ENCODE measurements around the gene AXIN2.

The AXIN2 gene

GRCh38 chr17:65535777-65536572, 25.5 kb downstream of the AXIN2 start:
- H3K9me3 ChIP-seq (ENCODE audit: control extremely low read depth in 1 of 5, control insufficient read depth in 4 of 5, insufficient read depth in 2 of 5, low read depth in 1 of 5, low read length in 4 of 5) = no peaks in the 10 kb centered on the region
- ChIA-PET CTCF (no interaction called here), POLR2A (no interaction called here)
- DNase-seq = no peak
- no peak overlapping the region for H3K4me3 ChIP-seq (ENCODE audit: control insufficient read depth in 1 of 7, extremely low read depth in 1 of 7, insufficient read depth in 4 of 7, low read depth in 2 of 7, low read length in 6 of 7)
- no peak overlapping the region for H3K27ac ChIP-seq (ENCODE audit: insufficient read depth in 1 of 2, low read depth in 1 of 2, low read length in 2 of 2, poor library complexity in 1 of 2, severe bottlenecking in 2 of 2)
- H3K4me1 ChIP-seq (ENCODE audit: control extremely low read depth in 1 of 4, control insufficient read depth in 4 of 4, insufficient read depth in 4 of 4, low read length in 3 of 4) = no peaks in the 10 kb centered on the region
- H3K36me3 ChIP-seq (ENCODE audit: control insufficient read depth in 4 of 4, insufficient read depth in 4 of 4, low read length in 3 of 4) = no peaks in the 10 kb centered on the region
- H3K27me3 ChIP-seq (replicated peaks in 2 of 5; ENCODE audit: control insufficient read depth in 4 of 5, insufficient read depth in 5 of 5, low read length in 4 of 5) = peaks cover 0 to 19% (median 0%) of the 10 kb centered on the region in 5 experiments
- 98% methylated on average over 17 of the region's 17 CpGs for WGBS (ENCODE audit: insufficient coverage)

- POLR2A ChIA-PET = no interaction called here
- Histone ChIP-seq H3K27ac (ENCODE audit: insufficient read depth in 1 of 2, low read depth in 1 of 2, low read length in 2 of 2, poor library complexity in 1 of 2, severe bottlenecking in 2 of 2) (no peak overlapping the region), H3K36me3 (ENCODE audit: control insufficient read depth in 4 of 4, insufficient read depth in 4 of 4, low read length in 3 of 4) (no peaks in the 10 kb centered on the region), H3K9me3 (ENCODE audit: control extremely low read depth in 1 of 5, control insufficient read depth in 4 of 5, insufficient read depth in 2 of 5, low read depth in 1 of 5, low read length in 4 of 5) (no peaks in the 10 kb centered on the region), H3K27me3 (replicated peaks in 2 of 5; ENCODE audit: control insufficient read depth in 4 of 5, insufficient read depth in 5 of 5, low read length in 4 of 5) (peaks cover 0 to under 1% (median 0%) of the 10 kb centered on the region in 5 experiments), H3K4me1 (ENCODE audit: control extremely low read depth in 1 of 4, control insufficient read depth in 4 of 4, insufficient read depth in 4 of 4, low read length in 3 of 4) (no peaks in the 10 kb centered on the region), H3K4me3 (ENCODE audit: control insufficient read depth in 1 of 7, extremely low read depth in 1 of 7, insufficient read depth in 4 of 7, low read depth in 2 of 7, low read length in 6 of 7) (no peak overlapping the region)
- CTCF ChIA-PET = no interaction called here
- 100% methylated on average over 6 of the region's 9 CpGs for WGBS (ENCODE audit: insufficient coverage)
- no peak for DNase-seq
These were observed 27.5 kb downstream of the AXIN2 start for GRCh38 chr17:65533852-65534457.

- no peak overlapping the region for H3K27ac ChIP-seq (ENCODE audit: insufficient read depth in 1 of 2, low read depth in 1 of 2, low read length in 2 of 2, poor library complexity in 1 of 2, severe bottlenecking in 2 of 2)
- ChIA-PET POLR2A (no interaction called here), CTCF (no interaction called here)
- no peaks in the 10 kb centered on the region for H3K4me1 ChIP-seq (ENCODE audit: control extremely low read depth in 1 of 4, control insufficient read depth in 4 of 4, insufficient read depth in 4 of 4, low read length in 3 of 4)
- H3K4me3 ChIP-seq (ENCODE audit: control insufficient read depth in 1 of 7, extremely low read depth in 1 of 7, insufficient read depth in 4 of 7, low read depth in 2 of 7, low read length in 6 of 7) = no peak overlapping the region
- WGBS (ENCODE audit: insufficient coverage) = 98% methylated on average over 10 of the region's 13 CpGs
- H3K36me3 ChIP-seq (ENCODE audit: control insufficient read depth in 4 of 4, insufficient read depth in 4 of 4, low read length in 3 of 4) = no peaks in the 10 kb centered on the region
- no peaks in the 10 kb centered on the region for H3K9me3 ChIP-seq (ENCODE audit: control extremely low read depth in 1 of 5, control insufficient read depth in 4 of 5, insufficient read depth in 2 of 5, low read depth in 1 of 5, low read length in 4 of 5)
- H3K27me3 ChIP-seq (replicated peaks in 2 of 5; ENCODE audit: control insufficient read depth in 4 of 5, insufficient read depth in 5 of 5, low read length in 4 of 5) = no peaks in the 10 kb centered on the region
- DNase-seq = no peak
These were observed 28.2 kb downstream of the AXIN2 start for GRCh38 chr17:65533056-65533745.

GRCh38 chr17:65532101-65532890, 29.2 kb downstream of the AXIN2 start:
- DNase-seq = no peak
- no peaks in the 10 kb centered on the region for H3K27me3 ChIP-seq (replicated peaks in 2 of 5; ENCODE audit: control insufficient read depth in 4 of 5, insufficient read depth in 5 of 5, low read length in 4 of 5)
- H3K9me3 ChIP-seq (ENCODE audit: control extremely low read depth in 1 of 5, control insufficient read depth in 4 of 5, insufficient read depth in 2 of 5, low read depth in 1 of 5, low read length in 4 of 5) = no peaks in the 10 kb centered on the region
- 91% methylated on average over 7 of the region's 9 CpGs for WGBS (ENCODE audit: insufficient coverage)
- CTCF ChIA-PET = no interaction called here
- POLR2A ChIA-PET = no interaction called here
- H3K4me1 ChIP-seq (ENCODE audit: control extremely low read depth in 1 of 4, control insufficient read depth in 4 of 4, insufficient read depth in 4 of 4, low read length in 3 of 4) = no peaks in the 10 kb centered on the region
- no peak overlapping the region for H3K4me3 ChIP-seq (ENCODE audit: control insufficient read depth in 1 of 7, extremely low read depth in 1 of 7, insufficient read depth in 4 of 7, low read depth in 2 of 7, low read length in 6 of 7)
- H3K27ac ChIP-seq (ENCODE audit: insufficient read depth in 1 of 2, low read depth in 1 of 2, low read length in 2 of 2, poor library complexity in 1 of 2, severe bottlenecking in 2 of 2) = no peak overlapping the region
- no peaks in the 10 kb centered on the region for H3K36me3 ChIP-seq (ENCODE audit: control insufficient read depth in 4 of 4, insufficient read depth in 4 of 4, low read length in 3 of 4)

GRCh38 chr17:65531256-65532100, 30.0 kb downstream of the AXIN2 start:
- Histone ChIP-seq H3K36me3 (ENCODE audit: control insufficient read depth in 4 of 4, insufficient read depth in 4 of 4, low read length in 3 of 4) (no peaks in the 10 kb centered on the region), H3K4me3 (ENCODE audit: control insufficient read depth in 1 of 7, extremely low read depth in 1 of 7, insufficient read depth in 4 of 7, low read depth in 2 of 7, low read length in 6 of 7) (no peak overlapping the region), H3K9me3 (ENCODE audit: control extremely low read depth in 1 of 5, control insufficient read depth in 4 of 5, insufficient read depth in 2 of 5, low read depth in 1 of 5, low read length in 4 of 5) (no peaks in the 10 kb centered on the region), H3K4me1 (ENCODE audit: control extremely low read depth in 1 of 4, control insufficient read depth in 4 of 4, insufficient read depth in 4 of 4, low read length in 3 of 4) (no peaks in the 10 kb centered on the region), H3K27me3 (replicated peaks in 2 of 5; ENCODE audit: control insufficient read depth in 4 of 5, insufficient read depth in 5 of 5, low read length in 4 of 5) (no peaks in the 10 kb centered on the region), H3K27ac (ENCODE audit: insufficient read depth in 1 of 2, low read depth in 1 of 2, low read length in 2 of 2, poor library complexity in 1 of 2, severe bottlenecking in 2 of 2) (no peak overlapping the region)
- CTCF ChIA-PET = no interaction called here
- POLR2A ChIA-PET = no interaction called here
- DNase-seq = no peak
- WGBS (ENCODE audit: insufficient coverage) = 80% methylated on average over 10 of the region's 16 CpGs

GRCh38 chr17:65530523-65531255, 30.8 kb downstream of the AXIN2 start:
- 92% methylated on average over 10 of the region's 10 CpGs for WGBS (ENCODE audit: insufficient coverage)
- POLR2A ChIA-PET = no interaction called here
- H3K4me3 ChIP-seq (ENCODE audit: control insufficient read depth in 1 of 7, extremely low read depth in 1 of 7, insufficient read depth in 4 of 7, low read depth in 2 of 7, low read length in 6 of 7) = no peak overlapping the region

More at GRCh38 chr17:65530523-65531255, 30.8 kb downstream of the AXIN2 start:
- Histone ChIP-seq H3K27ac (ENCODE audit: insufficient read depth in 1 of 2, low read depth in 1 of 2, low read length in 2 of 2, poor library complexity in 1 of 2, severe bottlenecking in 2 of 2) (no peak overlapping the region), H3K36me3 (ENCODE audit: control insufficient read depth in 4 of 4, insufficient read depth in 4 of 4, low read length in 3 of 4) (no peaks in the 10 kb centered on the region), H3K9me3 (ENCODE audit: control extremely low read depth in 1 of 5, control insufficient read depth in 4 of 5, insufficient read depth in 2 of 5, low read depth in 1 of 5, low read length in 4 of 5) (no peaks in the 10 kb centered on the region), H3K4me1 (ENCODE audit: control extremely low read depth in 1 of 4, control insufficient read depth in 4 of 4, insufficient read depth in 4 of 4, low read length in 3 of 4) (no peaks in the 10 kb centered on the region), H3K27me3 (replicated peaks in 2 of 5; ENCODE audit: control insufficient read depth in 4 of 5, insufficient read depth in 5 of 5, low read length in 4 of 5) (no peaks in the 10 kb centered on the region)
- no peak for DNase-seq
- CTCF ChIA-PET = no interaction called here

Measured in common myeloid progenitor, CD34-positive (primary cell).